Measurements from ENCODE around the gene CYP20A1.

The CYP20A1 gene

DNA sequence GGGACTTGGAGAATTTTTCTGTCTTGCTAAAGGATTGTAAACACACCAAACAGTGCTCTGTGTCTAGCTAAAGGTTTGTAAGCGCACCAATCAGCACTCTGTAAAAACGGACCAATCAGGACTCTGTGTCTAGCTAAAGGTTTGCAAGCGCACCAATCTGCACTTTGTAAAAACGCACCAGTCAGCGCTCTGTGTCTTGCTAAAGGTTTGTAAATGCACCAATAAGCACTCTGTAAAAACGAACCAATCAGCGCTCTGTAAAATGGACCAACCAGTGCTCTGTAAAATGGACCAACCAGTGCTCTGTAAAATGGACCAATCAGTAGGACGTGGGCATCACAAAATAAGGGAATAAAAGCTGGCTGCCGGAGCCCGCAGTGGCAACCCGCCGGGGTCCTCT is 105.8 kb downstream of the CYP20A1 start:
- intact Hi-C loops (cut with DNase I): no loop called here
- no peak for DNase-seq

- intact Hi-C loops (cut with DNase I): no loop called here
- no peak for DNase-seq
Observed at GRCh38 chr2:203346612-203347011, 107.8 kb downstream of the CYP20A1 start.

DNA sequence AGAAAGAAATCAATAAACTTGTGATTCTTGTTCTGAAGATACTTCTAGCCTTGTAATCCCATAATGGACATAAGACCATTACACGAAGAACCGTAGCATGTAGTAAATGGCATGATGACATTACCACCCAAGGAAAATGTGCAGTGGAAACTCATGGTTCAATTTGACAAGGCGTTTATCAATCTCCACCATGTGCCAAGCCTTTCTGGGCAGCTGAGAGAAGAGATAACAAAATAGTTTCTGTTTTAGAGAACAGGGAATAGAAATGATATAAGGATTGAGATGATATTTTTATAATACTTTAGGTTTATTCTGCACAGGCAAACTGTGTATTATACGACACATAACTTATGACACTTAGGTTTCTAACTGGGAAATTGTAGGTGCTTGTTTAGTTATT is 108.6 kb downstream of the CYP20A1 start:
- intact Hi-C loops (cut with DNase I): no loop called here
- DNase-seq: no peak

- no peak for DNase-seq
- intact Hi-C loops (cut with DNase I): no loop called here
Observed at GRCh38 chr2:203352604-203353255, 113.9 kb downstream of the CYP20A1 start.

DNA sequence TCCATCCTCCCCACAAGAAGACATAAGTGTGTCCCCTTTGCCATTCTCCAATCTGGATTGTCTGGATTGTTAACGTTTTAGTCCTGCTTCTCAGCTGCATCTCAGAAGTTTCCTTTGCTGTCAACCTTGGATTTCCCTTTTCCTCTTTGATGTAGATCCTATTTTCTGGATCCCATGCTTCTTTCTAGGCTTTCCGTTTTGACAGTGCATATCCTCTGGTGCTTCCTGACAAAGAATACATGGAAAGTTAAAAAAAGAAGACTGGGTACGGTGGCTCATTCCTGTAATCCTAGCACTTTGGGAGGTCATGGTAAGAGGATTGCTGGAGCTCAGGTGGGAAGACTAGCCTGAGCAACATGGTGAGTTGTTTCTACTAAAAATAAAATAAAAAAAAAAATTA is 116.1 kb downstream of the CYP20A1 start:
- intact Hi-C loops (cut with DNase I): no loop called here

More for the DNA sequence above, 116.1 kb downstream of the CYP20A1 start:
- DNase-seq: no peak
